ENCODE measurements around the gene KIF22.
A peak's percentile ranks its signal among the peaks of the same experiment; 100 is the strongest.
"Not testable (repeated sequence)": the region's sequence is repeated elsewhere in the genome, so short reads cannot be mapped to it uniquely, and the experiment has no call there.

Gene KIF22

DNA sequence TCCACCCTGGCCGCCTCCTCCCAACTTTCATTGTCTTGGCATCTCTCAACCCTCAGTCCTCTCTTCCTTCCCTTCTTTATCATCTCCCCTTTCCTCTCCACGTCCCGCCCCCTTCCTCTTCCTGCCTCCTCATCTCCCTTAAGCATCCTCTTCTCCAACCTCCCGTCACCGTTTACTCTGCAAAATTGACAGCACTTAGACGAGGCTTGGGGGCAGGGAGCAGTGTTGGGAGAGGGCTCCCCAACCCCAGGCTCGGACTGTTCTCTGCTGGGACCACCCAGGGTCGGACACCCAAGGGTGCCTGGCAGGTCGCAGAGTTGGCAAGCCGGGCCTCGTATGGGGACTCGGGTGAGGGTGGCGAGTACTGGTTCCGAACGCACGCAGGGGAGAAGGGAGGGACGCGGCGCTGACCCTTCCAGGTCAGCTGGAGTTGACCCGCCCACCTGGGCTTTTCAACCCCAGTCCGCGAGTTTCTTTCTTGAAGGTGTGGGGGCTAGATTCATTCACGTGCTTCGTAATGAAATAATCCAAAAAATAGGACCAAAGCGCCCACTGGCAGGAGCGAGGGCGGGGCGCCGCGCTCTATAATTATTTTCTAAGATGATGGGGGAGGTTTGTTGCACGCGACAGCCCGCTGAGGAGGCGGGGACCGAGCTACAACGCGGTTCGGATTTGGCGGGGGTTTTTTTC lies 24.6 kb downstream of the KIF22 start:
- peak; percentile 50 for DNase-seq (ENCODE audit: low read depth)

DNA sequence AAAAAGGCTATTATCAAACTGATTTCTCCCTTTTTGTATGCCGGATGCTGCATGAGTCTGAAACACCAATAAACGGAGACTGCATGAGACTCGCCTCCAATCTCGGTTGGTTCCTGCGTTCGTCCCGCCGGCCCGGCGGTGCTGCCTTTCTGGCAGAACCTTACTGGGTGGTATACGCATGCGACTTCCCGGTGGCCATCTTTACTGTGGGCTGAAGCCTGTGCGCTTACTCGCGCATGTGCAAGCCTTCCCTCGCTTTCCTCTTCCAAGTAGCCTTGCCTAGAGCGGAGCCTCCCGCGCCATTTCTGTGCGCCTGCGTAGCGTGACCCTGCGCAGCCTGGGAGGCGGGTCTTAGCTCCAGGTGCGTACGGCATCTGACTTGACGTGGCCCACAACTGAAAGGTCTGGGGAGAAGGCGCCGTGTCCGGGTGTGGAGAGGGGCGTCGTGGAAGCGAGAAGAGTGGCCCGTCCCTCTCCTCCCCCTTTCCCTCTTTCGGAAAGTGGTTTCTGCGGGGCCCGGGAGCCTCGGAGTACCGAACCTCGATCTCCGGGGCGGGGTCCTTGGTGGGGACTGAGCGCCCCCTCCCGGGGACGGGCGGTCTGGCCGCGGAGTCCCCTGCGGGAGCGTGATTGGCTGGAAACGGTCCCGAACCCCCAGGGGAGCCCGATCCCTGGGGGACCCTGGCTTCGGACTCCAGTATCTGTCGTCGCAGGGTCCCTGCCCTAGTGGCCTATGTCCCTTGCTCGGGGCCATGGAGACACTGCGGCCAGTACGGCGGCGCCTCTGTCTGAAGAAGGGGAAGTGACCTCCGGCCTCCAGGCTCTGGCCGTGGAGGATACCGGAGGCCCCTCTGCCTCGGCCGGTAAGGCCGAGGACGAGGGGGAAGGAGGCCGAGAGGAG lies 25.5 kb downstream of the KIF22 start, which contains the start of gene PAGR1:
Gene PAGR1 (plus strand): TSS at position 360 of the 901 bp plus-strand sequence. CDS start 374 bp downstream, at position 734.
- DNase-seq (ENCODE audit: low read depth), result peak; percentile 97

DNA sequence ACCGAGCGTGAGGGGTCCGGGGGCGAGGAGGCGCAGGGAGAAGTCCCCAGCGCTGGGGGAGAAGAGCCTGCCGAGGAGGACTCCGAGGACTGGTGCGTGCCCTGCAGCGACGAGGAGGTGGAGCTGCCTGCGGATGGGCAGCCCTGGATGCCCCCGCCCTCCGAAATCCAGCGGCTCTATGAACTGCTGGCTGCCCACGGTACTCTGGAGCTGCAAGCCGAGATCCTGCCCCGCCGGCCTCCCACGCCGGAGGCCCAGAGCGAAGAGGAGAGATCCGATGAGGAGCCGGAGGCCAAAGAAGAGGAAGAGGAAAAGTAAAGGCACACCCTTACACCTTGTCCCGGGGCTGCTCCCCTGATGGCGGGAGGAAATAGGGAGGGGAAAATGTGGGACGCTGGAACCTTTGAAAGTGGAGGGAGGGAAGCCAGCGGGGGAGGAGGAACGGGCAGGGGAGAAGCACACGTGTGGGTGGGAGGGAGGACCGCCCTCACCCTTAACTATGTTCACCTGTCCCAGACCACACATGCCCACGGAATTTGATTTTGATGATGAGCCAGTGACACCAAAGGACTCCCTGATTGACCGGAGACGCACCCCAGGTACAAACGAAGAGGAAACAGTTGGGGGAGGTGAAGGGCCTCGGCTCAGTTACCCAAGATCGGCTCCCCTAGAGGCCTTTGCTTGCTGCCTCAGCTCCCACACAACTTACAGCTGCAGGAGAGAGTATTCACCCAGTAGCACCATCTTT lies 26.3 kb downstream of the KIF22 start:
- peak; percentile 41 for DNase-seq (ENCODE audit: low read depth)

DNA sequence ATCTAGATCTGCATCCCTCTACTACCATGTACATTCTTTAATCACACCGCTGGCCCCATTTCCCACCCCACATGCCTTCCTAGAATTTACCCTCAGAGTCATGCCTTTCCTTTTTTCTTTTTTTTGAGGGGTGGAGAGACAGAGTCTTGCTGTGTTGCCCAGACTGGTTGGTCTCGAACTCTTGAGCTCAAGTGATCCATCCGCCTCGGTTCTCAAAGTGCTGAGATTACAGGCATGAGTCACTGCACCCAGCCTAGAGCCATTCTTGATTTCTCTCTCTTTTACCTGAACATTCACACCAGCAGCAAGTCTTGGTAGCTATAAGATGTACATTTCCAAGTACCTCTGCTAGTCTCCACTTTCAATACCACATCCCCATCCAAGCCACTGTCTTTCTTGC lies 27.5 kb downstream of the KIF22 start:
- no peak for DNase-seq (ENCODE audit: low read depth)

DNA sequence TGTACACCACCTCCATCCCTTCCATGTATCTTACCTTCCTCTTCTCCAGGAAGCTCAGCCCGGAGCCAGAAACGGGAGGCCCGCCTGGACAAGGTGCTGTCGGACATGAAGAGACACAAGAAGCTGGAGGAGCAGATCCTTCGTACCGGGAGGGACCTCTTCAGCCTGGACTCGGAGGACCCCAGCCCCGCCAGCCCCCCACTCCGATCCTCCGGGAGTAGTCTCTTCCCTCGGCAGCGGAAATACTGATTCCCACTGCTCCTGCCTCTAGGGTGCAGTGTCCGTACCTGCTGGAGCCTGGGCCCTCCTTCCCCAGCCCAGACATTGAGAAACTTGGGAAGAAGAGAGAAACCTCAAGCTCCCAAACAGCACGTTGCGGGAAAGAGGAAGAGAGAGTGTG lies 29.0 kb downstream of the KIF22 start:
- DNase-seq (ENCODE audit: low read depth), result no peak

DNA sequence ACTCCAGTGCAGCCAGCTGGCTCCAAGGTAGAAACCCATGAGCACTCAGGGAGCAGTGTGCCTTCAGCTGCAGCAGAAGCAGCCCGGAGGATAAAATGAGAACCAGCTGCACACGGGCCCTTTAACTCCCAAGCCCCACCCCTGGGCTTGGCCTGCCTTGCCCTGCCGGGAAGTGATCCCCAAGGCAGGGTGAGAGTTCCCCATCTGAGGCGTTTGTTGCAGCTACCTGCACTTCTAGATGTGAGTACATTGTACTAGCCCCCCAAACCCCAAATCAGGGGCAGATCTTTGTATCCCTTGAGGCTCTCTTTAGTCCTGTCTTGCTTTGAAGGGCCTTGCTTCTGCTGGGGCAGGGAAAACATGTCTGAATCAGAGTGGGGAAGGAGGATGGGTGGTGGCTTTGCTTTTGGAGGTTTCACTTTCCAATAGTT lies 29.7 kb downstream of the KIF22 start, which contains the start of gene MVP:
Gene MVP (plus strand): TSS at position 192 of the 431 bp plus-strand sequence. CDS start 10,088 bp downstream, outside the sequence.
- DNase-seq (ENCODE audit: low read depth), result no peak

DNA sequence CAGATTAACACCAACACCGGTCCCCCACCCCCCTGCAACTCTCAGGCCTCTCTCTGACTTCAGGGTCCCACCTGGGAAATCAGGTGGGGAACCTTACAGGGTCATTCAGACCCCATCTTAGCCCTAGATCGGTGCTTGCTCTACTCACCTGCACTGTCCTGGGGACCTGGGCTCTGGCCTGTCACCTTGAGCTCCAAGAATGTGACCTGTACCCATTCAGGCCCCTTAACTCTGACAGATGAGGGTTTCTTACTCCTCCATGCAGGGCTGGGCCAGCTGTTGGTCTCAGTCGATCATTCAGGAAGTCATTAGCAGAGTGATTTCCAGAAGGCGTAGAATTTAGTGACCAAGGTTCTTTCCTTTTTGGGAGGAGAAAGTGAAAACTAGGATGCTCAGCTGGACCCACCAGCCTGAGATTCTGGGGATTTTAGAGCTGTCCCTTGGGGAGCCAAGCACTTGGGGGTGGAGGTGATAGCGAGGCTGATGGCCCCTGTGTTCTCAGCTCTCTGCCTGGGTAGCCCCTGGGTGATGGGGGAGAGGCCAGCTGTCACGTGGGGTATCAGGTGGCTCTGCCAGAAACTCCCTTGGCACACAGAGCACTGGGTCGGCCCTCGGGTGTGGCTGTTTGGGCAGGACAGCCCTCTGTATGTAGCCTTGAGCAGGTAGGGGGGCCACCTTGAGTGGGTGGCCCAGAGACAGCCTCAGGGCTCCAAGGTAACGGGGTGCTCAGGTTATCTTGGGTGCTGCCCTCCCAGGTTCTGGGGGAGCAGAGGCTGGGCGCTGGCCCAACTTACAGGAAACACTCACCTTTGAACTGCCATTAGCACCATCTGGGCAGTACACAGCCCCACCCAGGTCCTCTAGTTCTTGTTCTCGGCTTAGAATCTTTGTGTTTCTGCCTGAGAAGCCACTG lies 30.4 kb downstream of the KIF22 start:
- DNase-seq (ENCODE audit: low read depth), result peak; percentile 37

DNA sequence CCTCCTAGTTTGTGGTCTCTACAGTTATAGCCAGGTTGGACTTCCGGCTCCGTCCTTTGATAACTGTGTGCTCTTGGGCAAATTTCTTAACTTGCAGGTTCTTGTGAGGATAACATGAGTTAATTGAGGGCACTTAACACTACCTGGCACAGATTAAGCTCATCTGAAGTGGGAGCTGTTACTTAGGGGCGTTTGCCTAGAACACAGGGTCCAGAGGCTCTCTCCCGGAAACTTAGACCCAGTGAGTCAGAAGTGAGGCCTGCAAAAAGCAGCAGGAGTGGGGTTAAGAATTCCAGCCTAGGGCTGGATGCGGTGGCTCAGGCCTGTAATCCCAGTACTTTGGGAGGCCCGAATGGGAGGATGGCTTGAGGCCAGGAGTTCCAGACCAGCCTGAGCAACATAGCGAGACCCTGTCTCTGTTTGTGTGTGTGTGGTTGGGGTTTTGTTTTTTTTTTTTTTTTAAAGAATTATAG lies 31.1 kb downstream of the KIF22 start:
- DNase-seq (ENCODE audit: low read depth), result no peak

DNA sequence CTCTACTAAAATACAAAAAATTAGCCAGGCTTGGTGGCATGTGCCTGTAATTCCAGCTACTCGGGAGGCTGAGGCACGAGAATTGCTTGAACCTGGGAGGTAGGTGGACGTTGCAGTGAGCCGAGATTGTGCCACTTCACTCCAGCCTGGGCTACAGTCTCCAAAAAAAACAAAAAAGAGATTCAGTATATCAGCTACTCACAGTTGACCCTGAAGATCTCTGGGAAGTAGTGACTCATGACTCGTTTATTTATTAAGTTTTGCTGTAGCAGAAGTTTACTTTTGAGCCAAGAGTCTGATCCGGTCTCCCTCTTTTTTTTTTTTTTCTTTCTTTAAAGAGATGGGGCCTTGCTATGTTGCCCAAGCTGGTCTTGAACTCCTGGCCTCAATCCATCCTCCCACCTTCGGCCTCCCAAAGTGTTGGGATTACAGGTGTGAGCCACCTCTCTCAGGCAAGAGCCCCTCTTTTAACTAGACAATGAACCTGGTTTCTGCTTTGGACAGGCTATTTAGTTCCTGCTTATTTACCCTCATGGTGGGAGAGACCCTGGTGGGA lies 34.1 kb downstream of the KIF22 start:
- DNase-seq (ENCODE audit: low read depth), result no peak

DNA sequence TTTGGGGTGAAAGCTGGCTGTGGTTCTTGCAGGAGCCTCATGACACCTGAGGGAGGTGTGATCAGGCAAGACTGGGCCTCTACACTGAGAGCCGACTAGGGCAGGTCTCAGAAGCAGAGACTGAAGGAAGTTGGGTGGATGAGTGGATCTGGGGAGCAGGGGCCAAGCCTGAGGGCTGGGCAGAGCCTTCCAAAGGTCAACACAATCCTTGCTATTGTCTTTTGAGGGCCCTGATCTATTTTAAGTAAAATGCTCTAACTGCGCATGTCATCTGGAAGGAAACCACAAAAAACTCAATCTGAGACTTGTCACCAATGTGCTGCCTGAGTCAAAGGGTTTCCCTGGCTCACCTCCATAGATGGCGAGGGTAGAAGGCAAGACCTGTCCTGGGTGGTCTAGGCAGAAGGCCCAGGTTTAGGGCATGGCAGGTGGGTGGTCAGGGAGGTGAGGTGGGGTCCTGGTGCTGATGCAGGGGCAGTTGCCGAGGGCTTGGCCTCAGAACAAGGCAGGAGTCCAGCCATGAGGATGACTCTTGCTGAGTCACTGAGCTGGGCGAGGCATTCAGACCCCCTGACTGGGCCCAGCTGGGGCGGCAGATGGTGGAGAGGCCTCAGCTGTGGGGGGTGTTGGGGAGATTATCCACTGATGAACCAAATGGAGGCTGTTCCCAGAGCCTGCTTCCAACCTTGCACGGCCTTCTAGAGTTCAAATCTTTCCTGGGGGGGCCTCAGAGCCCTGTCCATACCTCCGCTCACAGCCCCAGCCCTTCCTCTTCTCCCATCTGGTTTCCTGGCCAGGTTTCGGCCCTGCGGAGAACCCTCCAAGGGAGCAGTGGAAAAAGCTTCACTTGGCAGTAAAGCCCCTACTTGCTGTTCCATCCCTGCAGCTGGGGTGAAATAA lies 34.8 kb downstream of the KIF22 start:
- DNase-seq (ENCODE audit: low read depth), result no peak

DNA sequence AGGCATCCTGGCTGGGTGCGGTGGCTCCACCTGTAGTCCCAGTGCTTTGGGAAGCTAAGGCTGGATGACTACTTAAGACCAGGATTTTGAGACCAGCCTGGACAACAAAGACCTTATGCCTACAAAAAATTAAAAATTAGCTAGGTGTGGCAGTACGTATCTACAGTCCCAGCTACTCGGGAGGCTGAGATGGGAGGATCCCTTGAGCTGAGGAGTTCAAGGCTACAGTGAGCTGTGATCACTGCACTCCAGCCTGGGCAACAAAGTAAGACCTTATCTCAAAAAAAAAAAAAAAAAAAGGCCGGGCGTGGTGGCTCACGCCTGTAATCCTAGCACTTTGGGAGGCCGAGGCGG lies 35.8 kb downstream of the KIF22 start:
- no peak for DNase-seq (ENCODE audit: low read depth)

DNA sequence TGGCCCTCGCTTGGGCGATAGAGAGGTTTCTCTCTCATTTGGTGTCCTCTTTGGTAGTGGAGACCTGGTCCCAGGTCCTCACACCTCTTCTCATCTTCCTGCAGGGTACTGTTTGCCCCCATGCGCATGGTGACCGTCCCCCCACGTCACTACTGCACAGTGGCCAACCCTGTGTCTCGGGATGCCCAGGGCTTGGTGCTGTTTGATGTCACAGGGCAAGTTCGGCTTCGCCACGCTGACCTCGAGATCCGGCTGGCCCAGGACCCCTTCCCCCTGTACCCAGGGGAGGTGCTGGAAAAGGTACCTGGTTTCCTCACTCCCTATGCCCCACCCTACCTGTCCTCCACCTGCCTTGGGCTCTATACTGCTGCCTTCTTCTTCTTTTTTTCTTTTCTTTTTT lies 40.2 kb downstream of the KIF22 start:
- no peak for DNase-seq (ENCODE audit: low read depth)

DNA sequence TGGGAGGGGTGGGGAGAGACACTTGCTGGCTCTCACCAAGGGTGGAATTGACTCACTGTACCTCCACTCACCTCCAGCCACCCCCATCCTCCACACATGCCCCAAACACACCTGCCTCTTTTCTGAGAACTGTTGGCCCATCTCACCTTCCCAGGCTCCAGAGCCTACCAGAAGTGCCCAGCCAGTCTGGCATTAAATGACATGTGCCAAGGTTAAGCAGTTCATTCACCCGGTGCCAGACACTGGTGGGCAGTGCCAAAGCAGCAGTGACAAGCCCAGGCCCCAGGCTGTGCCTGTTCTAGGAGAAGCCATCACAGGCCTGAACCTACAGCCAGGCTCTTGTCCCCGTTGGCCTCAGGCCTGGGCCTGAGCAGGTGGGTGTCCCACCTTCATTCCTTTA lies 40.9 kb downstream of the KIF22 start:
- DNase-seq (ENCODE audit: low read depth), result no peak

DNA sequence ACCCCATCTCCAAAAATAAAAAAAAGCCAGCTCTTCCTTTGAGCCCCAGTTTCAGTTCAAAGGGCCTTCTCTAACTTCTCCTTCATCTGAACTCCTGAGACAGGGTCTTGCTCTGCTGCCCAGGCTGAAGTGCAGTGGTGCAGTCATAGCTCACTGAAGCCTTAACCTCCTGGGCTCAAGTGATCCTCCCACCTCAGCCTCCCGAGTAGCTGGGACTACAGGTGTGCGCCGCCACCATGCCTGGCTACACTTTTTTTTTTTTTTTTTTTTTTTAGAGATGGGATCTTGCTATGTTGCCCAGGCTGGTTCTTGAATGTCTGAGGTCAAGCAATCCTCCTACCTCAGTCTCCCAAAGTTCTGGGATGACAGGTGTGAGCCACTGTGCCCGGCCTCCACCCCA lies 42.7 kb downstream of the KIF22 start:
- not testable (repeated sequence) for DNase-seq (ENCODE audit: low read depth)

DNA sequence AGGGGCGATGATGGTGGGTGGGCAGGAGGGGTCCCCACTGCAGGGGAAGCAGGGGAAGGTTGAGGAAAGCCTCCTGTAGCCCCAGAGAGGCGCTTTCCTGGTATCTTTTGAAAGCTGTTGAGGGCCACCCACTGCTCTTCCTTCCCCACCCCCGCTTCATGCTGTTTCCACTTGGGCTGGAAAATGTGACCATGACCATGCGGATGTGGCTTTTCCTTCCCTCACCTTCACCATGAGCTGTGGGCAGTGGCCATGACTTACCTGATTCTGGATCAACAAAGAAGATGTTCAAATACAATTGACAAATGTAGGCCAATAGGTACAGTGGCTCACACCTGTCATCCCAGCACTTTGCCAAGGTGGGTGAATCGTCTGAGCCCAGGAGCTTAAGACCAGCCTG lies 43.5 kb downstream of the KIF22 start:
- no peak for DNase-seq (ENCODE audit: low read depth)

DNA sequence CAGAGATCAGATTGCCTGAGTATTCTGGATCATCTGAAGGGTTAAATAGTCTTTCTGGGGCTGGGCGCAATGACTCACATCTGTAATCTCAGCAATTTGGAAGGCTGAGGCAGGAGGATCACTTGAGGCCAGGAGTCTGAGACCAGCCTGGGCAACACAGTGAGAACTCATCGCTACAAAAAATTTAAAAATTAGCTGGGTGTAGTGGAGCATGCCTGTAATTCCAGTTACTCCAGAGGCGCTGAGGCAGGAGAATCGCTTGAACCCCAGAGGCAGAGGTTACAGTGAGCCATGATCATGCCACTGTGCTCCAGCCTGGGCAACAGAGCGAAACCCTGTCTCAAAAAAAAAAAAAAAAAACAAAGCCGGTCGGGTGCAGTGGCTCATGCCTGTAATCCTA lies 45.4 kb downstream of the KIF22 start:
- no peak for DNase-seq (ENCODE audit: low read depth)

DNA sequence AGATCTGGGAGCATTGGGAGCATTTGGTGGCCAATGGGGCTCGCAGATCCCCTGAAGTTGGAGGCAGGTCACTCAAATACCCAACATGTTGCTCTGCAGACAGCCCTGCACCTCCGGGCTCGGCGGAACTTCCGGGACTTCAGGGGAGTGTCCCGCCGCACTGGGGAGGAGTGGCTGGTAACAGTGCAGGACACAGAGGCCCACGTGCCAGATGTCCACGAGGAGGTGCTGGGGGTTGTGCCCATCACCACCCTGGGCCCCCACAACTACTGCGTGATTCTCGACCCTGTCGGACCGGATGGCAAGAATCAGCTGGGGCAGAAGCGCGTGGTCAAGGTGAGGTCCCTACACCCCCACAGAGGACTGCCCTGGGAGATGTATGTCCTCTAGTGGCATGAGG lies 46.1 kb downstream of the KIF22 start:
- DNase-seq (ENCODE audit: low read depth), result no peak

DNA sequence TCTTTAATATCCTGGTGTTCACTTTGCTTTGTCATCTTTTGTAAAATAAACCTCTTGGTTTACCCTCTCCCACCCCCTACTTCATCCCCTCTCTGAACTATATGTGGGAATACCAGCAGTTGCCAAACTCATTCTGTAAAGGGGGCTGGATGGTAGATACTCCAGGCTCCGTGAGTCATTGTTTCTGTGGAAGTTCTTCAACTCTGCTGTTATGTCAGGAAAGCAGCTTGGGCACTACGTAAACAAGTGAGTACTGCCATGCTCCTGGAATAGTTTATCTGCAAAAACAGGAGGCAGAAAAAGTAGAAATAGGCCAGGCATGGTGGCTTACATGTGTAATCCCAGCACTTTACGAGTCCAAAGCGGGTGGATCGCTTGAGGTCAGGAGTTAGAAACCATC lies 47.3 kb downstream of the KIF22 start:
- no peak for DNase-seq (ENCODE audit: low read depth)

DNA sequence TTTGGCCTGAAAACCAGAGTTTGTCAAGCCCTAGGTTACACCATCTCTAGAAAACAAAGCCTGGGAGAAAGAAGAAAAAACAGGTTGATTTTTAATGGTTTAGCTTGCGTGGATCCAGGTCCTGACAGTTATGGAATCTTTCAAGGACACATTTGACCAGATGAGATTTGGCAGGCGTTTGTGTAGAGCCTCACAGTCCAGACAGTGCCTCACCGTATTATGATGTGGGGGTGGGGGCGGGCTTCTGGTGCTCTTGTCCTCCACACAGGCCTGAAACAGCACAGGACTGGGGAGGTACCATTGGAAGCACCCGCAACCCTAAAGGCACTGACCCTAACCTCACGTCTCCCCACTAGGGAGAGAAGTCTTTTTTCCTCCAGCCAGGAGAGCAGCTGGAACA lies 49.3 kb downstream of the KIF22 start:
- DNase-seq (ENCODE audit: low read depth), result no peak

DNA sequence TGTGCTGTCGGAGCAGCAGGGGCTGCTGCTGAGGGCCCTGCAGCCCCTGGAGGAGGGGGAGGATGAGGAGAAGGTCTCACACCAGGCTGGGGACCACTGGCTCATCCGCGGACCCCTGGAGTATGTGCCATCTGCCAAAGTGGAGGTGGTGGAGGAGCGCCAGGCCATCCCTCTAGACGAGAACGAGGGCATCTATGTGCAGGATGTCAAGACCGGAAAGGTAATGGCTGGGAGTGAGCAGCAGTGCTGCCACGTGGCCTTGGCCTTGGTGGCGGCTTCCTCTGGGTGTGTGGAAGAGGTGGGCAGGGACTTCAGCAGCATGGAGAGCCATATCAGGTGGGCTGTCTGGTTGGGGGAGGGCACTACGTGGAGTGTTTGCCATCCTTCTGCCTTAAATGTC lies 49.7 kb downstream of the KIF22 start:
- no peak for DNase-seq (ENCODE audit: low read depth)
